HG02970 (cell line): Measurements from ENCODE around the gene ULBP3.
"Not testable (repeated sequence)": the region's sequence is repeated elsewhere in the genome, so short reads cannot be mapped to it uniquely, and the experiment has no call there.

Source experiments
- ATAC-seq: cut with Tn5 transposase; IDR thresholded peaks from one replicate; pipeline ENCODE4 v1.9.1; 2021; ENCODE audit warnings: mild to moderate bottlenecking, moderate library complexity, moderate number of reproducible peaks; ENCODE audit not compliant: unreplicated experiment, low FRiP score

The ULBP3 gene

GRCh38 chr6:150078788-150079187 lies 9.9 kb upstream of the ULBP3 start:
- ATAC-seq: no peak

DNA sequence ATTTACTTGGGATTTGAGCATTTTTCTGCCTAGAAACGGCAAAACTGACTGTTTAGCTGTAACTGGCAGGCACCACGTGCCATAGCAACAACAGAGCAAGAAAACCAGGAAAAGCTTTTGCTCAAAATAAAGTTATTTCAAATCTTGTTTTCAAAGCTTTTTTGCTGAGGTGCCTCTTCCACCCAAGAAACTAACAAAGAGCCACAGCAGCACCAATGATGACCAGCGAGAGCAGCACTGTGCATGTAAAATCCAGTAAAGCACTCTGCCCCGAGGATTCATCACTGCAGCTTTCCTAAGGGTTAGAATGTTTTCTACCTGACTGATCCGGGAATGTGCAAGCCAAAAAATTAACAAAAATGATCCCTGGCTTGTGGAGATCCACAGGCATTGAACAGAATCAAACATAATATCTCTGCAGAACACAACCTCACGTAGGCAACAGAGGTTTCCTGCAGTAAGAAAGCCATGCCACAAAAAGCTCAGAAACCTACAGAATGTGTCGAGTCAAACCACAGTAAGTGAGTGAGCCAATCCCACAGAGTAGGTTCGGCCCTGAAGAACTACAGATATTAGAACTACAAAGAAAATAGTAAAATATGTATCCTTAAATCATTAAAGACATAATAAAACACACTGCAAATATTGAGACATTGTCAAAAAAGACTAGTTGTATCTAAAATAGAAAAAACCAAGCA lies 7.4 kb upstream of the ULBP3 start:
- no peak for ATAC-seq

DNA sequence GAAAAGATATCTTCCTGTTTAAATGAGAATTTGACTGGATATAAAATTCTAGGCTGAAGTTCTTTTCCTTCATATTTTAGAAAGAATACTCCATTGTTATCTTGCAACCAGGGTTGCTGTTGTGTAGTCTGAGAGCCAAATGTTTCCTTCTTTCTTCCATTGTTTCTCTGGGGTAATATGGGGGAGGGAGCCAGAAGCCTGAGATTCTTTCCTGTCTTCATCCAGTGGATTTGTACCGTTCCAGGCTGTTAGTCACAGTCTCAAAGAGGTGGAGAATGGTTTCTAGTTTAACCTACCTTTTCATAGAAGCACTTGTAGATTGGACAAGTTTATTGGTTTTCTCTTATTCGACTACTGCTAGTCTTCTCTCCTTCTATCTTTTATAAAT lies 6.1 kb upstream of the ULBP3 start:
- ATAC-seq: no peak

DNA sequence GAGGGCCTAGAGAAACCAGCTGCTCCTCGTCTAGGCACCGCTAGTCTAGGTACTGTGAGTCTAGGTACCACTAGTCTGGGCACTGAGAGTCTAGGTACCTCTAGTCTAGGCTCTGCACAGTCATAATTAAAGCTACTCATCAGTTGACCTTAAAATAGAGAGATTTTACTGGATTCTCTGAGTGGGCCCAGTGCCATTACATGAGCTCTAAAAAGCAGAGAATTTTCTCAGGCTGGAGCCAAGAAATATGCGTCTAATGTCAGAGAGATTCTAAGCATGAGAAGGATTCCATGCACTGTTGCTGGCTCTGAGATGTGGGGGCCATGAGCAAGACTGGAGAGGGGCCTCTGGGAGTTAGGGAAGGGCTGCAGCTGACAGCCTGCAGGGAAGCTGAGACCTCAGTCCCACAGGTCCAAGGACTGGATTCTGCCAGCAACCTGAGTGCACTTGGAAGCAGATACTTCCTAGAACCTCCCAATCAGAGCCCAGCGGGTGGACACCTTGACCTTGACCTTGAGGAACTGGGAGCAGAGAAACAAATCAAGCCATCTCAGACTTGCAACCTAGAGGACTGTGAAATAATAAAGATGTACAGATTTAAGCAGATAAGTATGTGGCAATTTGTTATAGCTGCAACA lies 5.6 kb upstream of the ULBP3 start:
- ATAC-seq: not testable (repeated sequence)

DNA sequence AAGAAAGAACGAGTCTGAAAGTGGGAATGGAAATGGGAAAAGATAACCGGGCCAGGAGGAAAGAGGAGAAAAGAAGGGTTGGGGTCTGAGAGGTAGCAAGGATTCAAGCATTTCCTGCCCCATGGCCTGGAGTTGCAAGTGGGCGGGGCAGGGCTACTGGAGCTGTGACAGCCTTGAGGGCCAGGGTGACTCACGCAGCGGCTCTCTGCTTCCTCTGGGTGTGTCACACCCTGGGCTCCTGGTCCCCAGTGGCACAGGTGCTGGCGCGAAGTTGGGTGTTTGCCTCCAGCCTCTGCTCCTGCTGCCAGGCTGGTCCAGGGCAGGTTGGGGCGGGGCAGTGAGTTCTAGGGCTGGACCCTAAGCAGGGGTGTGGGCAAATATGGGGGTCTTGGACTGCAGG lies 3.3 kb upstream of the ULBP3 start:
- no peak for ATAC-seq

- no peak for ATAC-seq
Measured at GRCh38 chr6:150070236-150070818, 1.4 kb upstream of the ULBP3 start.

GRCh38 chr6:150069706-150070105 lies 785 bp upstream of the ULBP3 start:
- ATAC-seq: no peak

DNA sequence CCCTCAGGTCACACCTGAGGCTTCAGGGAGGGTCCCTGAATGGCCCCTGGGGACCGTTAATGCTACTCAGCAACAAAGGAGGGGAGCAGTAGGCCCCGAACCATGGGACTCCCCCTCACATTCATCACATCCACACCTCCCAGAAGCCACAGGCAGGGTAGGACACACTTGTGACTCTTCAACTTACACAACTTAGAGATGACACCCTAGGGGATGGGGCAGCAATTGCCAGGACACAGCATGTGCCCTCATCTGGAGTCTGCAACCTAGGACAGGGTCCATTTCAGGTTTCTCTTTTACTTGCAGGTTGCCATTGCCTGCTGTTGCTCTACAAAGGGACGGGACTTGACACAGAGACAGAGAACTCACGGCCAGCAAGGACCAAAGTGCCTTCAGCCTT lies 770 bp downstream of the ULBP3 start:
- no peak for ATAC-seq

- ATAC-seq: no peak
Measured at GRCh38 chr6:150065083-150065482, 3.8 kb downstream of the ULBP3 start.

DNA sequence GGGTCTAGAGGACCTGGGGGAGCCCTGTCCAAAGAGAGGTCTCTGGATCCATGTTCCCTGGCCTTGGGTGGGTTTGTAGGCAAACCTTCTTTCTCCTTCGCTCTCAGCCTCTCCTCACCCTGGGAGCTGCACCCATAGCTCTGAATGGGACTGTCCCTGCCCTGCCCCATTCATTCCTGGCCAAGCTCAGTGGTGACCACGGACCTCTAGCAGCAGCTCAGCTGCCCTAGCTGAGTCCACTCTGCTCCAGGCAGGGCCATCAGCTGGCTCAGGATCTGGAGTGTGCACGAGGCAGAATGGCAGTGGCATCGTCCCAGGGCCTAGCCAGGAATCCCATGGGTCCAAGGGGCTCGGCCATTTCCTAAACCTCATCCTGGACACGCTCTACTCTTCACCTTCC lies 5.3 kb downstream of the ULBP3 start:
- no peak for ATAC-seq

DNA sequence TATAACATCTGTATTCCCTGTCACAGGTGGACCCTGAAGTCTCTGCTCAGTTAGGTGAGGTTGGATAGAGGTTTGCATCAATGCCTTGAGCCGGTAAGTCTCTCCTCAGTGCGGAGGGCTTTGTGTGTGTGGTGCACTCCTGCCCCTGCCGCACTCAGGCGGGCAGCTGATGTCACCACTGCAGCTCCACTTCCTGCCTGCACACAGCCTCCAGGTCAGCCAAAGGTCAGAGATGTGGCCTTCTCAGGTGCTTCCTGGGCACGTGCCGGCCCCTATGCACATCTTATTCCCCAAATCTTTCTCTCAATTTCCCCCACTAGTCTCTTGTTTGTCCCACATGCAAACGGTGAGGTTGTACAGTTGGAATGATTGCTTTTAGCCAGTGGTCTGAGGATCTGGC lies 8.9 kb downstream of the ULBP3 start:
- not testable (repeated sequence) for ATAC-seq

DNA sequence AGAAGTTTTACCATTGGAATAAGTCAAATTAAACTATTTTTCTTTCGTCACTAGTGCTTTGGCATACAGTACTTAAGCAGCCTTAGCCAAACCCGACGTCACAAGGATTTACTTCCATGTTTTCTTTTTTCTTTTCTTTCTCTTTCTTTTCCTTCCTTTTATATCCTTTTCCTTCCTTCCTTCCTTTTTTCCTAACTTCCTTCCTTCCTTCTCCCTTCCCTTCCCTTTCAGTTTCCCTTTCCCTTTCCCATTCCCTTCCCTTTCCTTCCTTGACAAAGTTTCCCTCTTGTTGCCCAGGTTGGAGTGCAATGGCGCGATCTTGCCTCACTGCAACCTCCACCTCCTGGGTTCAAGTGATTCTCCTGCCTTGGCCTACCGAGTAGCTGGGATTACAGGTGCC lies 9.9 kb downstream of the ULBP3 start:
- no peak for ATAC-seq

DNA sequence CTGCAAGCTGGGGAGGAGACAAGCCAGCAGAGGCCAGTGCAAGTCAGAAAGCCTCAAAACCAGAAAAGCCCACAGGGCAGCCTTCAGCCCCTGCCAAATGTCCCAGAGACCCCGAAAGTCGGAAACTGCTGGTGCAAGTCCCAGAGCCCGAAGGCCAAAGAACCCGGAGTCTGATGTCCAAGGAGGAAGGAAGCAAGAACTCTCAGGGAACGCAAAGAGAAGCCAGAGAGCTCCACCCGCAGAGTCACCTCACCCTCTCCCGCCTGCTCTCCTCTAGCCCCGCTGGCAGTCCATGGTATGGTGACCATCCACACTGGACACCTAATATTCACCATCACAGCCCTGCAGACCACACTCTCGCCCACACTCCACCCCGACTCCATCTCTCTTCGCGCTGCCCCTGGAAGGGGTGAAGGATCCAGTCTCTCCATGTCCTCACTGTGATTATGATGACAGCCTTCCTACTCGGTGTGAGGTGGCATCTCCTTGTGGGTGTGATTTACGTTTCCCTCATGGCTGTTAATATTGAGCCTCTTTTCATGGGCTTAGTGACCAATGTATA lies 10.6 kb downstream of the ULBP3 start:
- ATAC-seq: no peak

GRCh38 chr6:150057501-150057951 lies 11.4 kb downstream of the ULBP3 start:
- no peak for ATAC-seq

DNA sequence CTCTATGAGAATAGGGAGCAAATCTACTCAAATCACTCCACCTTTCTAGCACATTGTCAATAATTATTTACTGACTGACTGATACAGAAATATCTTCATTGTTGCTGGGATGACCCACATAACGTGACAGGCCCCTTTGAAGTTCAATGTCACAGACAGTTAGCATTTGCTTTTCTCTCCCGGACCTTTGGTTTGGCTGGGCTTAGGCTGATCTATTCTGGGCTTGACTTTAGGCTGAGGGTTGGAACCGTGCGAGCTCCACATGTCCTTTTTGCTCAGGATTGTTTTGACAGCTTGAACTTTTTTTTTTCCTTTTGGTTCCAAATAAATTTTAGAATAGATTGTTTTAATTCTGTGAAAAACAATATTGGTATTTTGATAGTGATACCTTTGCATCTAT lies 12.0 kb downstream of the ULBP3 start:
- no peak for ATAC-seq

GRCh38 chr6:150056156-150056555 lies 12.8 kb downstream of the ULBP3 start:
- ATAC-seq: no peak

- no peak for ATAC-seq
Measured at GRCh38 chr6:150055131-150055530, 13.8 kb downstream of the ULBP3 start.

- no peak for ATAC-seq
Measured at GRCh38 chr6:150053450-150053849, 15.5 kb downstream of the ULBP3 start.

DNA sequence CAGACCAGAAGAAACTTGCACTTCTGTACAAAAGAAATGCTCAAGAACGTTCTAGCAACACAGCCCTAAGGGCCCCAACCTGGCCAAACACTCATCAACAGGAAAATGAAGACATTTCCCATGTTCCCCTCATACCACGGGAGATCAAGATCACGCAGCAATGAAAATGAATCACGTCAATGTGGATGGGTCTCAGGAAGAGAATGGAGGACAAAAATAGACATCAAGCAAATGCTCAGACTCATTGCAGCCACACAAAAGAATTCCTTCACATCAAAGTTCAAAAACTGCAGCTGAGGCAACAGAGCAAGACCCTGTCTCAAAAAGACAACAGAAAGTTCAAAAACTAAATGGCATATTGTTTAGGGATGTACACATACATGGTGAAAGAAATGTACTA lies 18.1 kb downstream of the ULBP3 start:
- no peak for ATAC-seq

GRCh38 chr6:150048099-150048498 lies 20.8 kb downstream of the ULBP3 start:
- ATAC-seq: no peak

DNA sequence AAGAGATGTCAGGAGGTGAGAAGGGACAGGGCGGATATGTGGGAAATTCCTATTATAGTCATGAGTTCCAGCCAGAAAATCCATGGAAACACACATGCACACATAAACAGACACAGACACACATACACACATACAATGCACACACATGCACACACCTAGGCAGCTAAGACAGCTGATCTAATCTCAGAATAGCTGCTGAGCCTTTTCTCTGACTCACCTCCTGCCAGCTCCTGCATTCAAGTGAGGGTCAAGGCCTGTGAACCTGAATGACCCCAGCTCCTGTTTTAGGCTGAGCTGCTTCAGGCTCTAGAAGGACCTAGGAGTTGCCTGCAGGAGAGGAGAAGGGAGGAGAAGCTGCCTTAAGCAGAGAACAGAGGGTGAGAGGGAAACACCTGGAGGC lies 22.0 kb downstream of the ULBP3 start:
- ATAC-seq: no peak
